ENCODE results near the gene LPAR4.

The LPAR4 gene

GRCh38 chrX:78747971-78748370, 451 bp downstream of the LPAR4 start:
- H3K4me1 ChIP-seq (ENCODE audit: control insufficient read depth in 2 of 2, insufficient read depth in 1 of 2, low read depth in 1 of 2, low read length in 2 of 2): peaks cover 2 to 8% of the 10 kb centered on the region in 2 donors
- no peak overlapping the region for H3K4ac ChIP-seq (ENCODE audit: low read length)
- WGBS, 2 donors (ENCODE audit: extremely low coverage in 2 of 2, insufficient read length in 2 of 2, insufficient replicate concordance in 1 of 2): no CpG with 5 or more reads among the region's 5 CpGs
- H3K9me3 ChIP-seq (replicated peaks in 1 of 2; ENCODE audit: control insufficient read depth in 2 of 2, insufficient read depth in 1 of 2, low read depth in 1 of 2, low read length in 2 of 2): no peaks in the 10 kb centered on the region
- H4K8ac ChIP-seq (ENCODE audit: low read depth, low read length): no peak overlapping the region
- no peak overlapping the region for H2BK12ac ChIP-seq (ENCODE audit: low read length)
- peak overlapping the region; percentile 79 for H3K27ac ChIP-seq (replicated peaks; ENCODE audit: low read length)
- no peak overlapping the region for H4K91ac ChIP-seq (ENCODE audit: low read depth, low read length, poor library complexity)
- no peak overlapping the region for H3K23ac ChIP-seq (ENCODE audit: low read depth, low read length, poor library complexity)
- no peak overlapping the region for H3K14ac ChIP-seq (ENCODE audit: low read length)
- peak overlapping the region; percentile 33 for H3K4me2 ChIP-seq (ENCODE audit: insufficient read depth, low read length, poor library complexity, severe bottlenecking)
- H3K79me1 ChIP-seq (ENCODE audit: low read depth, low read length): no peaks in the 10 kb centered on the region
- peak overlapping the region; percentile 45 to 73 for H3K4me3 ChIP-seq (ENCODE audit: low read length in 2 of 2)
- H3K9ac ChIP-seq (ENCODE audit: low read depth, low read length, poor library complexity): no peak overlapping the region
- no peak overlapping the region for H2BK120ac ChIP-seq (ENCODE audit: low read depth, low read length)
- H3K18ac ChIP-seq (ENCODE audit: low read length): no peak overlapping the region
- no peak overlapping the region for H2BK15ac ChIP-seq (ENCODE audit: low read length)
- no peak for DNase-seq (ENCODE audit: low spot score)
- no peak overlapping the region for H2BK5ac ChIP-seq (ENCODE audit: low read length)
- H3K36me3 ChIP-seq (replicated peaks in 1 of 2; ENCODE audit: control insufficient read depth in 2 of 2, insufficient read depth in 2 of 2, low read length in 2 of 2): no peaks in the 10 kb centered on the region
- no peaks in the 10 kb centered on the region for H3K27me3 ChIP-seq (ENCODE audit: control insufficient read depth in 3 of 3, insufficient read depth in 3 of 3, low read depth in 1 of 3, low read length in 3 of 3)
- peak overlapping the region; percentile 67 for H2AFZ ChIP-seq (ENCODE audit: low read length)
- no peak overlapping the region for H2AK5ac ChIP-seq (ENCODE audit: low read depth, low read length)

GRCh38 chrX:78748846-78749245, 1.3 kb downstream of the LPAR4 start:
- Histone ChIP-seq H2BK5ac (ENCODE audit: low read length) (no peak overlapping the region), H4K91ac (ENCODE audit: low read depth, low read length, poor library complexity) (no peak overlapping the region), H3K23ac (ENCODE audit: low read depth, low read length, poor library complexity) (no peak overlapping the region), H3K27ac (replicated peaks; ENCODE audit: low read length) (peak overlapping the region; percentile 16), H3K4me1 (ENCODE audit: control insufficient read depth in 2 of 2, insufficient read depth in 1 of 2, low read depth in 1 of 2, low read length in 2 of 2) (peaks cover 2 to 8% of the 10 kb centered on the region in 2 donors), H3K9ac (ENCODE audit: low read depth, low read length, poor library complexity) (no peak overlapping the region), H2AK5ac (ENCODE audit: low read depth, low read length) (no peak overlapping the region), H2BK120ac (ENCODE audit: low read depth, low read length) (no peak overlapping the region), H3K27me3 (ENCODE audit: control insufficient read depth in 3 of 3, insufficient read depth in 3 of 3, low read depth in 1 of 3, low read length in 3 of 3) (no peaks in the 10 kb centered on the region), H3K9me3 (replicated peaks in 1 of 2; ENCODE audit: control insufficient read depth in 2 of 2, insufficient read depth in 1 of 2, low read depth in 1 of 2, low read length in 2 of 2) (no peaks in the 10 kb centered on the region), H2AFZ (ENCODE audit: low read length) (no peak overlapping the region), H3K4me3 (ENCODE audit: low read length in 2 of 2) (no peak overlapping the region), H3K79me1 (ENCODE audit: low read depth, low read length) (no peaks in the 10 kb centered on the region), H3K4me2 (ENCODE audit: insufficient read depth, low read length, poor library complexity, severe bottlenecking) (peak overlapping the region; percentile 28), H3K18ac (ENCODE audit: low read length) (no peak overlapping the region), H2BK15ac (ENCODE audit: low read length) (no peak overlapping the region), H4K8ac (ENCODE audit: low read depth, low read length) (no peak overlapping the region), H3K14ac (ENCODE audit: low read length) (no peak overlapping the region), H2BK12ac (ENCODE audit: low read length) (no peak overlapping the region), H3K36me3 (replicated peaks in 1 of 2; ENCODE audit: control insufficient read depth in 2 of 2, insufficient read depth in 2 of 2, low read length in 2 of 2) (no peaks in the 10 kb centered on the region), H3K4ac (ENCODE audit: low read length) (no peak overlapping the region)
- no CpG with 5 or more reads among the region's 2 CpGs for WGBS, 2 donors (ENCODE audit: extremely low coverage in 2 of 2, insufficient read length in 2 of 2, insufficient replicate concordance in 1 of 2)
- no peak for DNase-seq (ENCODE audit: low spot score)

GRCh38 chrX:78753571-78753970, 6.1 kb downstream of the LPAR4 start:
- Histone ChIP-seq H2AFZ (ENCODE audit: low read length) (no peak overlapping the region), H3K4me2 (ENCODE audit: insufficient read depth, low read length, poor library complexity, severe bottlenecking) (no peak overlapping the region), H3K36me3 (replicated peaks in 1 of 2; ENCODE audit: control insufficient read depth in 2 of 2, insufficient read depth in 2 of 2, low read length in 2 of 2) (peaks cover 0 to 5% of the 10 kb centered on the region in 2 donors), H3K23ac (ENCODE audit: low read depth, low read length, poor library complexity) (no peak overlapping the region), H2BK5ac (ENCODE audit: low read length) (no peak overlapping the region), H3K4ac (ENCODE audit: low read length) (no peak overlapping the region), H3K27ac (replicated peaks; ENCODE audit: low read length) (no peak overlapping the region), H3K4me1 (ENCODE audit: control insufficient read depth in 2 of 2, insufficient read depth in 1 of 2, low read depth in 1 of 2, low read length in 2 of 2) (peaks cover 2% of the 10 kb centered on the region in 2 donors), H2BK12ac (ENCODE audit: low read length) (no peak overlapping the region), H3K9ac (ENCODE audit: low read depth, low read length, poor library complexity) (no peak overlapping the region), H3K9me3 (replicated peaks in 1 of 2; ENCODE audit: control insufficient read depth in 2 of 2, insufficient read depth in 1 of 2, low read depth in 1 of 2, low read length in 2 of 2) (no peaks in the 10 kb centered on the region), H3K18ac (ENCODE audit: low read length) (no peak overlapping the region), H3K14ac (ENCODE audit: low read length) (no peak overlapping the region), H2BK120ac (ENCODE audit: low read depth, low read length) (no peak overlapping the region), H2AK5ac (ENCODE audit: low read depth, low read length) (no peak overlapping the region), H4K8ac (ENCODE audit: low read depth, low read length) (no peak overlapping the region), H3K4me3 (ENCODE audit: low read length in 2 of 2) (no peak overlapping the region), H3K79me1 (ENCODE audit: low read depth, low read length) (no peaks in the 10 kb centered on the region), H3K27me3 (ENCODE audit: control insufficient read depth in 3 of 3, insufficient read depth in 3 of 3, low read depth in 1 of 3, low read length in 3 of 3) (no peaks in the 10 kb centered on the region), H4K91ac (ENCODE audit: low read depth, low read length, poor library complexity) (no peak overlapping the region), H2BK15ac (ENCODE audit: low read length) (no peak overlapping the region)
- WGBS, 2 donors (ENCODE audit: extremely low coverage in 2 of 2, insufficient read length in 2 of 2, insufficient replicate concordance in 1 of 2): no CpG with 5 or more reads among the region's 3 CpGs
- no peak for DNase-seq (ENCODE audit: low spot score)

- no CpG with 5 or more reads among the region's 5 CpGs for WGBS, 2 donors (ENCODE audit: extremely low coverage in 2 of 2, insufficient read length in 2 of 2, insufficient replicate concordance in 1 of 2)
These were observed 7.4 kb downstream of the LPAR4 start for GRCh38 chrX:78754917-78755316.

More at GRCh38 chrX:78754917-78755316, 7.4 kb downstream of the LPAR4 start:
- no peak overlapping the region for H3K14ac ChIP-seq (ENCODE audit: low read length)
- H4K91ac ChIP-seq (ENCODE audit: low read depth, low read length, poor library complexity): no peak overlapping the region
- H3K9me3 ChIP-seq (replicated peaks in 1 of 2; ENCODE audit: control insufficient read depth in 2 of 2, insufficient read depth in 1 of 2, low read depth in 1 of 2, low read length in 2 of 2): no peaks in the 10 kb centered on the region
- H3K4ac ChIP-seq (ENCODE audit: low read length): no peak overlapping the region
- peaks cover 0 to 2% of the 10 kb centered on the region in 2 donors for H3K4me1 ChIP-seq (ENCODE audit: control insufficient read depth in 2 of 2, insufficient read depth in 1 of 2, low read depth in 1 of 2, low read length in 2 of 2)
- no peak for DNase-seq (ENCODE audit: low spot score)
- H3K36me3 ChIP-seq (replicated peaks in 1 of 2; ENCODE audit: control insufficient read depth in 2 of 2, insufficient read depth in 2 of 2, low read length in 2 of 2): peaks cover 0 to 5% of the 10 kb centered on the region in 2 donors
- H3K4me2 ChIP-seq (ENCODE audit: insufficient read depth, low read length, poor library complexity, severe bottlenecking): no peak overlapping the region
- no peak overlapping the region for H2AK5ac ChIP-seq (ENCODE audit: low read depth, low read length)
- no peak overlapping the region for H2BK120ac ChIP-seq (ENCODE audit: low read depth, low read length)
- no peak overlapping the region for H2BK12ac ChIP-seq (ENCODE audit: low read length)
- no peak overlapping the region for H2BK5ac ChIP-seq (ENCODE audit: low read length)
- H2BK15ac ChIP-seq (ENCODE audit: low read length): no peak overlapping the region
- H3K23ac ChIP-seq (ENCODE audit: low read depth, low read length, poor library complexity): no peak overlapping the region
- no peaks in the 10 kb centered on the region for H3K27me3 ChIP-seq (ENCODE audit: control insufficient read depth in 3 of 3, insufficient read depth in 3 of 3, low read depth in 1 of 3, low read length in 3 of 3)
- no peak overlapping the region for H2AFZ ChIP-seq (ENCODE audit: low read length)
- no peaks in the 10 kb centered on the region for H3K79me1 ChIP-seq (ENCODE audit: low read depth, low read length)
- H3K27ac ChIP-seq (replicated peaks; ENCODE audit: low read length): no peak overlapping the region
- no peak overlapping the region for H4K8ac ChIP-seq (ENCODE audit: low read depth, low read length)
- no peak overlapping the region for H3K4me3 ChIP-seq (ENCODE audit: low read length in 2 of 2)
- no peak overlapping the region for H3K18ac ChIP-seq (ENCODE audit: low read length)
- H3K9ac ChIP-seq (ENCODE audit: low read depth, low read length, poor library complexity): no peak overlapping the region
